Measurements from ENCODE around the gene AP1G2. TPM values are rescaled to one million over a fixed set of nuclear protein-coding genes. Genes with fewer than 3 reads are reported as not detected.

Gene AP1G2
- total and polyA plus RNA-seq, 2 of the 13 experiments (the other 11 are each of a cell fraction or from before 2014, with no cell fraction given), result 96.9 to 611 TPM

DNA sequence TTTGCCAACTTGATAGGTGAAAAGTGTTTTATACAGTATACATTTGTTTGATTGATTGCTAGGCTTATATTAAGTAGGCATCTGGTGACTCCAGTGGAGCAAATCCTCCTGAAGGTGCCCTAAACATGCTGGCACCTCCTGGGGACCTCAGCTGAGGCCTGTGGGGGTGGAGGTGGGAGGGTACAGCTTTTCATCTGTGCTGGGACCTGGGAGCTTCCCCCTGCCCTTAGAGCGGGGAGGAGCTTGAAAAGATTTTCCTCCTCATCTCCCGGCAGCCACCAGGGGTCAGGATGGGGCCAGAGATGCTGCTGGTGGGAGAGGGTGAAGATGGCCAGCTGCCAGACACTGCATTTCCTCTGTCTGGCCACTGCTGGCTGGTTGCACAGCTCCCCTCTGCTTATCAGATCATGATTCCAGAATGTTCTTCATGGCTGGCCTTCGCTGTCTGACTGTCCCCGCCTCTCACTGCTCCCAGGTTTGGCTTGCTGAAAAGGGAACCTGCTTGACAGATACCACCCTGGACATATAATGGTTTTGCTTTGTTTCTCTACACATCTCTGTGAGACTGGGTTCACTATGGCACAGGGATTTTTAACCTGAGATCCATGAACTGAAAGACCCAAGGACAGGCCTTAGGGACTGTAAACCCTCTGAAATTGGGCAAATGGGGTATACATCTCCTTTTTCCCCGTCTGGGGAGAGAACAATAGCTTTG, 21.4 kb upstream of the AP1G2 start (continued):
- TF ChIP-seq ZXDC (CRISPR knock-in tag; IDR thresholded peaks at IDR 0.05) (peak; percentile 70; the same call in 1 of the 2 replicates), HOXD1 (CRISPR knock-in tag; IDR thresholded peaks at IDR 0.05) (peak; percentile 60; the same call in 1 of the 2 replicates), RFX3 (CRISPR knock-in tag; IDR thresholded peaks at IDR 0.05) (peak; percentile 51; the same call in 1 of the 2 replicates), ZNF326 (CRISPR knock-in tag; IDR thresholded peaks at IDR 0.05; ENCODE audit: borderline replicate concordance) (0 out of 2 replicates have a peak, but pooled peaks have one; percentile 43), ZNF879 (CRISPR knock-in tag; IDR thresholded peaks at IDR 0.05) (no peak), SKI (IDR thresholded peaks at IDR 0.05; ENCODE audit: partially characterized antibody) (peak; percentile 98), MXD4 (CRISPR knock-in tag; IDR thresholded peaks at IDR 0.05) (peak; percentile 96), NR3C1 (CRISPR knock-in tag; IDR thresholded peaks at IDR 0.05) (no peak), GZF1 (CRISPR knock-in tag; IDR thresholded peaks at IDR 0.05) (peak; percentile 63; the same call in 1 of the 2 replicates), PRDM15 (CRISPR knock-in tag; IDR thresholded peaks at IDR 0.05) (no peak), ZNF136 (CRISPR knock-in tag; IDR thresholded peaks at IDR 0.05; ENCODE audit: low read depth) (peak; percentile 71), NFATC3 (CRISPR knock-in tag; IDR thresholded peaks at IDR 0.05) (no peak; the same call in 1 of the 2 replicates), SNAI1 (CRISPR knock-in tag; IDR thresholded peaks at IDR 0.05; ENCODE audit: borderline replicate concordance) (peak; percentile 74; the same call in 1 of the 2 replicates), HNRNPH1 (optimal IDR thresholded peaks at IDR 0.05; ENCODE audit: low read depth, low read length) (peak; percentile 93), POLR2A (IDR thresholded peaks at IDR 0.05; ENCODE audit: insufficient read depth in 1 of 2, low read depth in 2 of 2, low read length in 2 of 2) (no peak), XRCC5 (optimal IDR thresholded peaks at IDR 0.05; ENCODE audit: low read length) (peak; percentile 99)
